Smooth muscle cell (in vitro differentiated cells): ENCODE results near the gene HSPA12A. TPM values are rescaled to one million over a fixed set of nuclear protein-coding genes. Genes with fewer than 3 reads are reported as not detected.

Source experiments
- DNase-seq: peaks from one replicate; lab custom pipeline; 2025; ENCODE audit not compliant: unreplicated experiment; lab: John Stamatoyannopoulos, UW
- H2AFZ ChIP-seq: fragments of 200-600 bp; sonication (generic); 2 replicates; pipeline ENCODE4 v1.6.0; 2016; ENCODE audit warnings: antibody characterized with exemption, low read depth, mild to moderate bottlenecking
- H3F3A ChIP-seq: fragments of 200-600 bp; sonication (generic); 2 replicates; pipeline ENCODE4 v1.6.0; 2017; ENCODE audit warnings: antibody characterized with exemption, low read depth
- H3K27ac ChIP-seq: fragments of 200-600 bp; sonication (generic); 2 replicates; pipeline ENCODE4 v1.5.1; 2016; ENCODE audit warnings: low read depth, mild to moderate bottlenecking
- H3K27me3 ChIP-seq: fragments of 200-600 bp; sonication (generic); 2 replicates; pipeline ENCODE4 v1.6.1; 2016; ENCODE audit warnings: low read depth, mild to moderate bottlenecking
- H3K36me3 ChIP-seq: fragments of 200-600 bp; sonication (generic); 2 replicates; pipeline ENCODE4 v1.5.1; 2016; ENCODE audit warnings: low read depth
- H3K4me1 ChIP-seq: fragments of 200-600 bp; sonication (generic); 2 replicates; pipeline ENCODE4 v1.5.1; 2016; ENCODE audit warnings: low read depth
- H3K4me2 ChIP-seq: fragments of 200-600 bp; sonication (generic); 2 replicates; pipeline ENCODE4 v1.6.0; 2016; ENCODE audit warnings: mild to moderate bottlenecking
- H3K4me3 ChIP-seq: fragments of 200-600 bp; sonication (generic); 2 replicates; pipeline ENCODE4 v1.5.1; 2016; ENCODE audit warnings: mild to moderate bottlenecking
- H3K79me2 ChIP-seq: fragments of 200-600 bp; sonication (generic); 2 replicates; pipeline ENCODE4 v1.6.0; 2016; ENCODE audit warnings: low read depth, mild to moderate bottlenecking
- H3K9ac ChIP-seq: fragments of 200-600 bp; sonication (generic); 2 replicates; pipeline ENCODE4 v1.6.0; 2016; ENCODE audit warnings: low read depth
- H3K9me3 ChIP-seq: fragments of 200-600 bp; sonication (generic); replicated peaks from 2 replicates; pipeline ENCODE4 v1.5.1; 2016; ENCODE audit warnings: low read depth
- H4K20me1 ChIP-seq: fragments of 200-600 bp; sonication (generic); 2 replicates; pipeline ENCODE4 v1.6.0; 2016; ENCODE audit warnings: low read depth
- CTCF ChIP-seq: fragments of 200-600 bp; sonication (generic); IDR thresholded peaks from 2 replicates; pipeline ENCODE4 v1.5.1; 2017; ENCODE audit warnings: borderline replicate concordance, mild to moderate bottlenecking, antibody characterized with exemption; ENCODE audit not compliant: insufficient read depth, poor library complexity, severe bottlenecking
- WGBS: methylation state at CpG from one replicate; pipeline ENCODE4 v1.1.7; 2016; ENCODE audit warnings: low lambda C conversion rate; 5-methylcytosine and 5-hydroxymethylcytosine counted together
- polyA plus RNA-seq: library from polyadenylated mRNA; unstranded; fragments of >200 nt; fragmentation: Nextera tagmentation; extraction: Ambion mirVana; gene quantifications from 2 replicates; pipeline ENCODE4 v1.2.1, GENCODE V29; 2016
- total RNA-seq: library from RNA; depleted of rRNA; stranded (reverse); fragments of >200 nt; gene quantifications from 2 replicates; pipeline ENCODE4 v1.2.3, GENCODE V29; 2014

HSPA12A gene
- total and polyA plus RNA-seq, 2 experiments from 2014 or later: 5.3 to 6.4 TPM

- H3K79me2 ChIP-seq: no peaks in the 10 kb centered on the region
- H3K4me3 ChIP-seq: no peak overlapping the region
- H3K9ac ChIP-seq: no peak overlapping the region
- 89% methylated on average over 14 of the region's 14 CpGs for WGBS
- H2AFZ ChIP-seq: no peak overlapping the region
- no peaks in the 10 kb centered on the region for H4K20me1 ChIP-seq
- no peak overlapping the region for H3K27ac ChIP-seq
- H3K27me3 ChIP-seq: no peaks in the 10 kb centered on the region
- TF ChIP-seq CTCF: no peak
- H3F3A ChIP-seq: no peaks in the 10 kb centered on the region
- DNase-seq: no peak
- H3K9me3 ChIP-seq: no peaks in the 10 kb centered on the region
- no peaks in the 10 kb centered on the region for H3K4me1 ChIP-seq
- no peak overlapping the region for H3K4me2 ChIP-seq
- H3K36me3 ChIP-seq: no peaks in the 10 kb centered on the region
Measured at GRCh38 chr10:116730464-116731260, 11.7 kb downstream of the HSPA12A start.

GRCh38 chr10:116729243-116729642 lies 13.1 kb downstream of the HSPA12A start:
- Histone ChIP-seq H3K79me2 (no peaks in the 10 kb centered on the region), H3F3A (no peaks in the 10 kb centered on the region), H3K9me3 (no peaks in the 10 kb centered on the region), H3K4me2 (no peak overlapping the region), H3K27ac (no peak overlapping the region), H3K27me3 (no peaks in the 10 kb centered on the region), H3K36me3 (no peaks in the 10 kb centered on the region), H3K9ac (no peak overlapping the region), H3K4me3 (no peak overlapping the region), H3K4me1 (no peaks in the 10 kb centered on the region), H2AFZ (no peak overlapping the region), H4K20me1 (no peaks in the 10 kb centered on the region)
- TF ChIP-seq CTCF: no peak
- 92% methylated on average over 7 of the region's 7 CpGs for WGBS
- DNase-seq: no peak

GRCh38 chr10:116728526-116729096 lies 13.8 kb downstream of the HSPA12A start:
- DNase-seq: no peak
- Histone ChIP-seq H4K20me1 (no peaks in the 10 kb centered on the region), H3K36me3 (no peaks in the 10 kb centered on the region), H2AFZ (no peak overlapping the region), H3K27ac (no peak overlapping the region), H3K4me3 (no peak overlapping the region), H3K4me2 (no peak overlapping the region), H3K9me3 (no peaks in the 10 kb centered on the region), H3F3A (no peaks in the 10 kb centered on the region), H3K4me1 (no peaks in the 10 kb centered on the region), H3K27me3 (no peaks in the 10 kb centered on the region), H3K9ac (no peak overlapping the region), H3K79me2 (no peaks in the 10 kb centered on the region)
- 77% methylated on average over 5 of the region's 5 CpGs for WGBS
- no peak for TF ChIP-seq CTCF
